Tibial artery (tissue), 4 donors: Measurements from ENCODE around the gene AP1G1.
A peak's percentile ranks its signal among the peaks of the same experiment; 100 is the strongest.

Source experiments
- DNase-seq, 2 donors: peaks; one replicate each; pipeline ENCODE4 v3.0.0-alpha.2; 2019
- H3K27ac ChIP-seq, 2 donors: fragments of 200-600 bp; sonication (generic) in 1 of 2; 1 replicate in 1 of 2; 2 replicates in 1 of 2; pipeline ENCODE4 v1.5.1; 2018 to 2019; ENCODE audit warnings: mild to moderate bottlenecking in 1 of 2
- H3K27me3 ChIP-seq, 2 donors: fragments of 200-600 bp; sonication (generic) in 1 of 2; one replicate each; pipeline versions ENCODE4 v1.5.1 to v1.6.0; 2016 to 2019
- H3K36me3 ChIP-seq, 3 donors: fragments of 200-600 bp; sonication (generic) in 2 of 3; one replicate each; pipeline ENCODE4 v1.5.1; 2016 to 2019; ENCODE audit warnings: mild to moderate bottlenecking in 2 of 3
- H3K4me1 ChIP-seq, 4 donors: fragments of 200-600 bp; sonication (generic) in 2 of 4; 1 replicate in 3 of 4; 2 replicates in 1 of 4; pipeline ENCODE4 v1.5.1; 2016 to 2019
- H3K4me3 ChIP-seq, 2 donors: fragments of 200-600 bp; sonication (generic) in 1 of 2; 1 replicate in 1 of 2; 2 replicates in 1 of 2; pipeline ENCODE4 v1.5.1; 2018 to 2019; ENCODE audit warnings: mild to moderate bottlenecking in 2 of 2
- H3K9me3 ChIP-seq, 3 donors: fragments of 200-600 bp; sonication (generic) in 1 of 3; one replicate each; pipeline ENCODE4 v1.5.1; 2016 to 2019
- CTCF ChIP-seq, 2 experiments: fragments of 200-600 bp in 1 of 2; fragments of 450-650 bp in 1 of 2; IDR thresholded peaks; one replicate each; pipeline ENCODE4 v1.5.1; 2017 to 2019; ENCODE audit warnings: antibody characterized with exemption in 2 of 2, mild to moderate bottlenecking in 1 of 2, moderate library complexity in 1 of 2
- intact Hi-C: fragments of 100-400 bp; cut with DNase I; formaldehyde crosslinking; loops from one replicate; pipeline ENCODE4 v1.15.0; 2023; ENCODE audit warnings: low total_unique reads

AP1G1 gene

GRCh38 chr16:71754108-71754507, 54.5 kb downstream of the AP1G1 start:
- no peak for TF ChIP-seq CTCF (IDR thresholded peaks at IDR 0.05)
- no peaks in the 10 kb centered on the region for H3K9me3 ChIP-seq
- no peak for DNase-seq
- no peak overlapping the region for H3K27ac ChIP-seq
- no peaks in the 10 kb centered on the region for H3K27me3 ChIP-seq
- H3K36me3 ChIP-seq = peaks cover 70 to 85% (median 78%) of the 10 kb centered on the region in 3 donors
- no peak overlapping the region for H3K4me3 ChIP-seq
- intact Hi-C loops = no loop called here
- no peaks in the 10 kb centered on the region for H3K4me1 ChIP-seq

GRCh38 chr16:71748226-71748625, 60.4 kb downstream of the AP1G1 start:
- intact Hi-C loops = loop anchor here (10.0 kb wide), 1 partner anchor 53 kb away; no protein-coding TSS in a partner anchor
- Histone ChIP-seq H3K4me1 (no peaks in the 10 kb centered on the region), H3K36me3 (peaks cover 68 to 76% (median 76%) of the 10 kb centered on the region in 3 donors), H3K27me3 (no peaks in the 10 kb centered on the region), H3K9me3 (no peaks in the 10 kb centered on the region), H3K4me3 (no peak overlapping the region), H3K27ac (no peak overlapping the region)
- TF ChIP-seq CTCF (IDR thresholded peaks at IDR 0.05) = no peak
- DNase-seq = no peak

GRCh38 chr16:71746442-71747046, 62.1 kb downstream of the AP1G1 start:
- DNase-seq = no peak
- no peaks in the 10 kb centered on the region for H3K4me1 ChIP-seq
- H3K9me3 ChIP-seq = no peaks in the 10 kb centered on the region
- peaks cover 69 to 81% (median 71%) of the 10 kb centered on the region in 3 donors for H3K36me3 ChIP-seq
- peak; percentile 58 to 70 for TF ChIP-seq CTCF (IDR thresholded peaks at IDR 0.05)
- no peak overlapping the region for H3K4me3 ChIP-seq
- intact Hi-C loops = loop anchor here (10.0 kb wide), 1 partner anchor 52 kb away; no protein-coding TSS in a partner anchor
- H3K27ac ChIP-seq = no peak overlapping the region
- no peaks in the 10 kb centered on the region for H3K27me3 ChIP-seq

- intact Hi-C loops = no loop called here
- no peak overlapping the region for H3K4me3 ChIP-seq
- H3K9me3 ChIP-seq = no peaks in the 10 kb centered on the region
- no peak overlapping the region for H3K27ac ChIP-seq
- no peaks in the 10 kb centered on the region for H3K4me1 ChIP-seq
- TF ChIP-seq CTCF (IDR thresholded peaks at IDR 0.05) = no peak
- H3K36me3 ChIP-seq = peaks cover 63 to 75% (median 69%) of the 10 kb centered on the region in 3 donors
- DNase-seq = no peak
- no peaks in the 10 kb centered on the region for H3K27me3 ChIP-seq
These were observed 69.8 kb downstream of the AP1G1 start for GRCh38 chr16:71738855-71739254.

GRCh38 chr16:71737501-71737900, 71.1 kb downstream of the AP1G1 start:
- no peaks in the 10 kb centered on the region for H3K4me1 ChIP-seq
- peaks cover 62 to 75% (median 68%) of the 10 kb centered on the region in 3 donors for H3K36me3 ChIP-seq
- no peak for TF ChIP-seq CTCF (IDR thresholded peaks at IDR 0.05)
- intact Hi-C loops = no loop called here
- H3K4me3 ChIP-seq = no peak overlapping the region
- H3K27ac ChIP-seq = no peak overlapping the region
- DNase-seq = no peak
- no peaks in the 10 kb centered on the region for H3K27me3 ChIP-seq
- H3K9me3 ChIP-seq = no peaks in the 10 kb centered on the region
